Heart left ventricle (tissue), 16 donors: Measurements from ENCODE around the gene ANKRD34A. TPM values are rescaled to one million over a fixed set of nuclear protein-coding genes. Genes with fewer than 3 reads are reported as not detected.

Experiments
- ATAC-seq, 4 donors: fragments of 200-7000 bp; cut with Tn5 transposase; one replicate each; pipeline ENCODE4 v1.9.1; 2020 to 2022; ENCODE audit warnings: moderate library complexity in 4 of 4, mild to moderate bottlenecking in 3 of 4, moderate number of reproducible peaks in 1 of 4
- DNase-seq, 5 donors: peaks; one replicate each; pipeline ENCODE4 v3.0.0-alpha.2; 2020
- H3K27ac ChIP-seq, 12 donors: fragments of 200-600 bp; sonication (generic) in 4 of 12; one replicate each; pipeline versions ENCODE4 v1.5.0 to v1.8.0; 2016 to 2022; ENCODE audit warnings: mild to moderate bottlenecking in 2 of 12
- H3K27me3 ChIP-seq, 9 donors: fragments of 200-600 bp; sonication (generic) in 2 of 9; one replicate each; pipeline versions ENCODE4 v1.5.1 to v1.8.0; 2016 to 2022; ENCODE audit warnings: mild to moderate bottlenecking in 3 of 9
- H3K36me3 ChIP-seq, 9 donors: fragments of 200-600 bp; sonication (generic) in 2 of 9; one replicate each; pipeline versions ENCODE4 v1.5.0 to v1.8.0; 2018 to 2022; ENCODE audit warnings: mild to moderate bottlenecking in 2 of 9
- H3K4me1 ChIP-seq, 12 donors: fragments of 200-600 bp; sonication (generic) in 4 of 12; one replicate each; pipeline versions ENCODE4 v1.5.0 to v1.8.0; 2016 to 2022; ENCODE audit warnings: mild to moderate bottlenecking in 3 of 12
- H3K4me3 ChIP-seq, 12 donors: fragments of 200-600 bp; sonication (generic) in 4 of 12; one replicate each; pipeline versions ENCODE4 v1.5.0 to v1.8.0; 2017 to 2022; ENCODE audit warnings: mild to moderate bottlenecking in 9 of 12, moderate library complexity in 4 of 12
- H3K9me3 ChIP-seq, 12 donors: fragments of 200-600 bp; sonication (generic) in 4 of 12; one replicate each; pipeline versions ENCODE4 v1.5.0 to v1.8.0; 2016 to 2022; ENCODE audit warnings: mild to moderate bottlenecking in 1 of 12
- POLR2A ChIP-seq, 2 donors: fragments of 450-650 bp; IDR thresholded peaks; one replicate each; pipeline ENCODE4 v1.6.1; 2017; ENCODE audit warnings: antibody characterized with exemption in 2 of 2, mild to moderate bottlenecking in 2 of 2, moderate library complexity in 2 of 2
- WGBS, 4 donors: extraction: QIAGEN DNeasy Blood & Tissue Kit in 2 of 4; methylation state at CpG; one replicate each; pipeline versions ENCODE4 v1.1.5 to v1.1.7; 2013 to 2018; 5-methylcytosine and 5-hydroxymethylcytosine counted together
- intact Hi-C, 10 donors: fragments of 100-400 bp; cut with DNase I; formaldehyde crosslinking; loops; one replicate each; pipeline versions ENCODE4 v1.11.1 to v1.14.2; 2022
- polyA plus RNA-seq, 2 donors: library from polyadenylated mRNA; stranded (reverse); fragments of 200-250 nt; gene quantifications; one replicate each; pipeline ENCODE4 v1.2.3, GENCODE V29; 2013
- total RNA-seq, 9 donors: library from RNA; depleted of rRNA in 2 of 9; stranded (reverse); fragments of >200 nt in 2 of 9; fragmentation: NEBNext Ultra II Directional in 3 of 9; extraction: Animal tissue kit (Norgen Biotek cat#: 25700) in 3 of 9; gene quantifications; one replicate each; pipeline versions ENCODE4 v1.1.0 to v1.2.4, GENCODE V29; 2016 to 2023
- TF ChIP-seq, protein P1 (sequence below), 12 donors: fragments of 200-600 bp; sonication (generic) in 4 of 12; IDR thresholded peaks; one replicate each; pipeline versions ENCODE4 v1.5.0 to v1.8.0; 2018 to 2022; ENCODE audit warnings: antibody characterized with exemption in 12 of 12, mild to moderate bottlenecking in 5 of 12
- donor health status: ischemic (EF 13 %, LVEDD 7.1; RV severe dilation, severe dysfunction).
- donor health status: healthy with polysubstance abuse.
- donor health status: DM: no; HTN: yes; CAD: no.
- donor health status: DM: no; HTN: no; CAD: no.
- donor health status: ischemic (EF 25% LVEDD 6.9; RV normal size, moderate dysfunction).
- donor health status: ischemic (EF 25% LVEDD 5.7; RV mildly dilated, moderate dysfunction).
- donor health status: healthy.
- donor health status: DM: yes; HTN: yes; CAD: no.
- donor health status: ischemic (EF 35%, LVEDD 5.7; RV mildly dilated, moderate dysfunction).
- donor health status: nonischemic (EF 11% LVEDD 7.7; RV severe dilation, severe dysfunction).
- donor health status: DM: yes; HTN: yes; CAD: no.
- donor health status: PGD.
- donor health status: ischemic (EF 29% LVEDD 5.4; RV normal size, mild dysfunction).
- donor health status: nonischemic (EF 23%, LVEDD 6.1; RV moderate dilation, normal function).

Gene ANKRD34A
- total and polyA plus RNA-seq, 11 donors, result 0.65 to 3.5 (median 1.7) TPM

- DNase-seq, result no peak
- intact Hi-C loops, result loop anchor here in 1 of 10 donors (1.0 kb wide), 1 partner anchor 11 kb away; no protein-coding TSS in a partner anchor
- no peak for ATAC-seq
- WGBS, 4 donors, result 84 to 93% (median 87%) methylated on average over 6 of the region's 6 CpGs
- Histone ChIP-seq H3K27ac (no peak overlapping the region), H3K9me3 (no peaks in the 10 kb centered on the region), H3K27me3 (no peaks in the 10 kb centered on the region), H3K36me3 (peaks cover 0 to 97% (median 62%) of the 10 kb centered on the region in 9 donors), H3K4me1 (peaks cover 0 to 3% (median 0%) of the 10 kb centered on the region in 12 donors), H3K4me3 (no peak overlapping the region)
- no peak for TF ChIP-seq POLR2A (IDR thresholded peaks at IDR 0.05)
- TF ChIP-seq, protein P1, sequence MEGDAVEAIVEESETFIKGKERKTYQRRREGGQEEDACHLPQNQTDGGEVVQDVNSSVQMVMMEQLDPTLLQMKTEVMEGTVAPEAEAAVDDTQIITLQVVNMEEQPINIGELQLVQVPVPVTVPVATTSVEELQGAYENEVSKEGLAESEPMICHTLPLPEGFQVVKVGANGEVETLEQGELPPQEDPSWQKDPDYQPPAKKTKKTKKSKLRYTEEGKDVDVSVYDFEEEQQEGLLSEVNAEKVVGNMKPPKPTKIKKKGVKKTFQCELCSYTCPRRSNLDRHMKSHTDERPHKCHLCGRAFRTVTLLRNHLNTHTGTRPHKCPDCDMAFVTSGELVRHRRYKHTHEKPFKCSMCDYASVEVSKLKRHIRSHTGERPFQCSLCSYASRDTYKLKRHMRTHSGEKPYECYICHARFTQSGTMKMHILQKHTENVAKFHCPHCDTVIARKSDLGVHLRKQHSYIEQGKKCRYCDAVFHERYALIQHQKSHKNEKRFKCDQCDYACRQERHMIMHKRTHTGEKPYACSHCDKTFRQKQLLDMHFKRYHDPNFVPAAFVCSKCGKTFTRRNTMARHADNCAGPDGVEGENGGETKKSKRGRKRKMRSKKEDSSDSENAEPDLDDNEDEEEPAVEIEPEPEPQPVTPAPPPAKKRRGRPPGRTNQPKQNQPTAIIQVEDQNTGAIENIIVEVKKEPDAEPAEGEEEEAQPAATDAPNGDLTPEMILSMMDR (IDR thresholded peaks at IDR 0.05), result no peak
Measured at GRCh38 chr1:145942871-145943270, 21.5 kb downstream of the ANKRD34A start.

- no peak for ATAC-seq
- intact Hi-C loops, result loop anchor here in 1 of 10 donors (1.0 kb wide), 1 partner anchor 12 kb away; no protein-coding TSS in a partner anchor
Measured at GRCh38 chr1:145942405-145942804, 22.0 kb downstream of the ANKRD34A start.

DNA sequence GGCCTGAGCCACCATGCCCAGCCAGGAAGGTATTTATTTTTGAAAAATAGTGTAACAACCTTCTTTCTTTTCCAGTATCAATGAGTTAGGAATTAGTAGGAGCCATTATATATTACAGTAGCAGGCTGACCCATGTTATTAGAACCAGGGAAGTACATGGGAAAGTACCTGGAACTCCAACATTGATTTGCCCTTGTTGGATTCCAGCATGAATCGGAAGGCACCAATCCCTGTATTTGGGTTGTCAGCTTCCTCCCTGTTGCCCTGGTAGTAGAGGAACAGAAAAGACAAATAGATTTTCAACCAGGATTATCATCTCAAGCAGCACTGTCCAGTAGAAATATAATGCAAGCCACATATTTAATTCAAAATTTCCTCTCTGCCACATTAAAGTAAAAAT lies 26.9 kb downstream of the ANKRD34A start:
- 85 to 100% (median 94%) methylated on average over 1 of the region's 1 CpG for WGBS, 4 donors
- no peaks in the 10 kb centered on the region for H3K9me3 ChIP-seq
- intact Hi-C loops, result no loop called here

More at GRCh38 chr1:145942405-145942804, 22.0 kb downstream of the ANKRD34A start:
- DNase-seq, result no peak
- H3K27me3 ChIP-seq, result no peaks in the 10 kb centered on the region
- peaks cover 0 to 98% (median 62%) of the 10 kb centered on the region in 9 donors for H3K36me3 ChIP-seq
- H3K4me3 ChIP-seq, result no peak overlapping the region
- no peak overlapping the region for H3K27ac ChIP-seq
- 88 to 92% (median 89%) methylated on average over 4 of the region's 4 CpGs for WGBS, 4 donors
- no peaks in the 10 kb centered on the region for H3K9me3 ChIP-seq
- no peaks in the 10 kb centered on the region for H3K4me1 ChIP-seq
- TF ChIP-seq, protein P1 (IDR thresholded peaks at IDR 0.05), result no peak
- TF ChIP-seq POLR2A (IDR thresholded peaks at IDR 0.05), result no peak

DNA sequence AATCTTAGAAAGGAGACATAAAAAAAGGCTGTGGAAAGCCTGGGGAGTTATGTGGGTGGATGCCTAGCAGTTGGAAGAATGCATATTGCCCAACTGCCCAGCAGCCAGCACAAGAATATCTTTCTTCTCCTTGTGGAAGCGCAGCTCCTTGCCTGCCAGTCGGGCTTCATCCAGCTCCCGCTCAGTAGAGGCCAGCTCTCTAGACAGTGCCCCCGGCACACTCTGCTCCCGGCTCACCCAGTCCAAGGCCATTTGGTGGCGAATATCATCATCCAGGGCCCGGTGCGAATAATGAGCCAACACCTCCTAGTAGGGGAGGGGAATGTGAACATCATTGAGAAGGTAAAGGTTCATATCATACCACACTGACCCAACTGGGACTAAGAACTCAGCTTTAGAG lies 28.1 kb downstream of the ANKRD34A start:
- peaks cover 0 to 97% (median 74%) of the 10 kb centered on the region in 9 donors for H3K36me3 ChIP-seq
- no peak for DNase-seq
- H3K9me3 ChIP-seq, result no peaks in the 10 kb centered on the region
- H3K27ac ChIP-seq, result no peak overlapping the region
- TF ChIP-seq POLR2A (IDR thresholded peaks at IDR 0.05), result no peak
- TF ChIP-seq, protein P1 (IDR thresholded peaks at IDR 0.05), result no peak
- WGBS, 4 donors, result 83 to 92% (median 90%) methylated on average over 8 of the region's 8 CpGs
- H3K4me3 ChIP-seq, result no peak overlapping the region
- peaks cover 0 to 9% (median 0%) of the 10 kb centered on the region in 12 donors for H3K4me1 ChIP-seq
- intact Hi-C loops, result no loop called here
- H3K27me3 ChIP-seq, result no peaks in the 10 kb centered on the region
- no peak for ATAC-seq

More for the DNA sequence above, 26.9 kb downstream of the ANKRD34A start:
- Histone ChIP-seq H3K36me3 (peaks cover 0 to 98% (median 74%) of the 10 kb centered on the region in 9 donors), H3K27me3 (no peaks in the 10 kb centered on the region), H3K4me1 (peaks cover 0 to 9% (median 0%) of the 10 kb centered on the region in 12 donors), H3K27ac (no peak overlapping the region), H3K4me3 (no peak overlapping the region)
- ATAC-seq, result no peak
- DNase-seq, result no peak
- TF ChIP-seq, protein P1 (IDR thresholded peaks at IDR 0.05), result no peak
- no peak for TF ChIP-seq POLR2A (IDR thresholded peaks at IDR 0.05)
